Naive thymus-derived CD4-positive, alpha-beta T cell (primary cell): ENCODE measurements around the gene UNC5CL. TPM values are rescaled to one million over a fixed set of nuclear protein-coding genes. Genes with fewer than 3 reads are reported as not detected.
A peak's percentile ranks its signal among the peaks of the same experiment; 100 is the strongest.

Experiments used
- ATAC-seq: fragments of 150-1000 bp; cut with Tn5 transposase; 2 replicates; pipeline ENCODE4 v1.10.0; 2021; ENCODE audit warnings: mild to moderate bottlenecking, moderate library complexity
- CTCF ChIA-PET: fragments of 350-600 bp; sonication (Branson Sonifier 250); formaldehyde crosslinking; loops from one replicate; lab custom pipeline; 2021; ENCODE audit warnings: antibody characterized with exemption; lab: Charles Lee
- POLR2A ChIA-PET: fragments of 350-600 bp; sonication (Branson Sonifier 250); formaldehyde crosslinking; loops from one replicate; lab custom pipeline; 2021; ENCODE audit warnings: antibody characterized with exemption, inconsistent platforms; lab: Charles Lee
- DNase-seq, 9 donors: peaks; one replicate each; pipeline versions ENCODE4 v3.0.0 to v3.0.0-alpha.2; 2020 to 2022; ENCODE audit warnings: mixed read lengths in 1 of 9
- H3K27ac ChIP-seq: one replicate; pipeline ENCODE4 v1.7.0; 2013; ENCODE audit warnings: mild to moderate bottlenecking, low read depth, low read length, moderate library complexity
- H3K27me3 ChIP-seq, 2 donors: one replicate each; pipeline ENCODE4 v1.7.0; 2013; ENCODE audit warnings: low read length in 2 of 2, mild to moderate bottlenecking in 2 of 2, moderate library complexity in 2 of 2; ENCODE audit not compliant: control insufficient read depth in 2 of 2, insufficient read depth in 2 of 2
- H3K36me3 ChIP-seq, 3 experiments: 1 replicate in 2 of 3; 2 replicates in 1 of 3; pipeline ENCODE4 v1.7.0; 2013; ENCODE audit warnings: low read length in 3 of 3, mild to moderate bottlenecking in 3 of 3, moderate library complexity in 1 of 3; ENCODE audit not compliant: insufficient read depth in 3 of 3, control insufficient read depth in 2 of 3
- H3K4me1 ChIP-seq, 2 donors: one replicate each; pipeline ENCODE4 v1.7.0; 2013; ENCODE audit warnings: low read length in 2 of 2, mild to moderate bottlenecking in 2 of 2, moderate library complexity in 1 of 2; ENCODE audit not compliant: control insufficient read depth in 2 of 2, insufficient read depth in 2 of 2
- H3K4me3 ChIP-seq: 2 replicates; pipeline ENCODE4 v1.7.0; 2013; ENCODE audit warnings: mild to moderate bottlenecking, low read length
- H3K9me3 ChIP-seq, 3 experiments: 1 replicate in 2 of 3; 2 replicates in 1 of 3; pipeline ENCODE4 v1.7.0; 2013; ENCODE audit warnings: low read length in 3 of 3; ENCODE audit not compliant: control insufficient read depth in 2 of 3
- H3K27ac Mint-ChIP-seq, 9 donors: one replicate each; pipeline ENCODE4 v1.8.0; 2020 to 2022; ENCODE audit warnings: mixed read lengths in 9 of 9, mild to moderate bottlenecking in 8 of 9, moderate library complexity in 5 of 9, inconsistent platforms in 2 of 9
- H3K27me3 Mint-ChIP-seq, 5 donors: one replicate each; pipeline ENCODE4 v1.8.0; 2021 to 2022; ENCODE audit warnings: mixed read lengths in 5 of 5, mild to moderate bottlenecking in 1 of 5
- H3K36me3 Mint-ChIP-seq, 5 donors: one replicate each; pipeline ENCODE4 v1.8.0; 2020 to 2022; ENCODE audit warnings: mixed read lengths in 5 of 5, mild to moderate bottlenecking in 3 of 5, inconsistent platforms in 1 of 5
- H3K4me1 Mint-ChIP-seq, 7 donors: one replicate each; pipeline ENCODE4 v1.8.0; 2020 to 2022; ENCODE audit warnings: mixed read lengths in 7 of 7, mild to moderate bottlenecking in 3 of 7, inconsistent platforms in 1 of 7
- H3K4me3 Mint-ChIP-seq, 10 donors: one replicate each; pipeline ENCODE4 v1.8.0; 2020 to 2022; ENCODE audit warnings: mild to moderate bottlenecking in 10 of 10, mixed read lengths in 10 of 10, moderate library complexity in 6 of 10, inconsistent platforms in 2 of 10
- H3K9me3 Mint-ChIP-seq, 11 donors: one replicate each; pipeline ENCODE4 v1.8.0; 2020 to 2022; ENCODE audit warnings: mixed read lengths in 11 of 11, mild to moderate bottlenecking in 4 of 11, inconsistent platforms in 1 of 11, moderate library complexity in 1 of 11
- intact Hi-C, 2 donors: fragments of 100-400 bp; cut with micrococcal nuclease; formaldehyde crosslinking; loops; one replicate each; pipeline ENCODE4 v1.15.1; 2023
- polyA plus RNA-seq, 2 donors: library from polyadenylated mRNA; unstranded; fragments of 300-500 nt; fragmentation: Illumina TruSeq; gene quantifications; one replicate each; pipeline ENCODE4 v1.2.3, GENCODE V29; 2021
- total RNA-seq, 6 experiments: library from RNA in 5 of 6; stranded (reverse) in 5 of 6; gene quantifications; 1 replicate in 5 of 6; 2 replicates in 1 of 6; pipeline ENCODE4 v1.2.3 and lab custom pipeline; 2021 to 2026

Gene UNC5CL
- total and polyA plus RNA-seq, 7 experiments from 2014 or later: 0.24 to 7.2 (median 3.5) TPM

GRCh38 chr6:41045664-41046063, 6.6 kb upstream of the UNC5CL start:
- Mint-ChIP-seq H3K9me3 (peaks cover 0 to 2% (median 0%) of the 10 kb centered on the region in 11 donors), H3K4me3 (no peak overlapping the region), H3K36me3 (peaks cover 0 to 20% (median 7%) of the 10 kb centered on the region in 5 donors), H3K27ac (no peak overlapping the region), H3K4me1 (peaks cover 0 to 8% (median 0%) of the 10 kb centered on the region in 7 donors), H3K27me3 (no peaks in the 10 kb centered on the region)
- ChIA-PET CTCF (interaction anchor here (1.3 kb wide), 1 partner anchor 9 kb away, joined by 3 read pairs; no protein-coding TSS in a partner anchor), POLR2A (interaction anchor here (1.5 kb wide), 1 partner anchor 10 kb away, joined by 3 read pairs; no protein-coding TSS in a partner anchor)
- Histone ChIP-seq H3K27ac (no peak overlapping the region), H3K9me3 (no peaks in the 10 kb centered on the region), H3K4me1 (no peaks in the 10 kb centered on the region), H3K4me3 (no peak overlapping the region), H3K36me3 (peaks cover 0 to 7% (median 3%) of the 10 kb centered on the region in 3 experiments), H3K27me3 (no peaks in the 10 kb centered on the region)
- intact Hi-C loops: no loop called here
- ATAC-seq (no peak), DNase-seq (no peak)

GRCh38 chr6:41043151-41043550, 4.1 kb upstream of the UNC5CL start:
- POLR2A ChIA-PET: no interaction called here
- DNase-seq: no peak

GRCh38 chr6:41042226-41043055, 3.4 kb upstream of the UNC5CL start, which contains the start of gene TSPO2:
TSPO2 (plus strand) TSS chr6:41042467; CDS start chr6:41042986, 519 bp downstream.
- H3K4me1 ChIP-seq: no peaks in the 10 kb centered on the region
- Mint-ChIP-seq H3K27me3 (no peaks in the 10 kb centered on the region), H3K36me3 (peaks cover 0 to 15% (median 0%) of the 10 kb centered on the region in 5 donors), H3K4me1 (peaks cover 0 to 20% (median 0%) of the 10 kb centered on the region in 7 donors), H3K9me3 (no peaks in the 10 kb centered on the region), H3K27ac (peak within 1 kb of the TSS in 1 of 9 donors; percentile 16), H3K4me3 (no peak within 1 kb of the TSS)
- no peak within 1 kb of the TSS for H3K4me3 ChIP-seq
- DNase-seq (no peak), ATAC-seq (no peak)
- H3K27ac ChIP-seq: no peak within 1 kb of the TSS
- intact Hi-C loops: no loop called here
- H3K27me3 ChIP-seq: no peaks in the 10 kb centered on the region
- ChIA-PET POLR2A (no interaction called here), CTCF (interaction anchor here (1.2 kb wide), 1 partner anchor 24 kb away, joined by 4 read pairs; no protein-coding TSS in a partner anchor)
- no peaks in the 10 kb centered on the region for H3K9me3 ChIP-seq
- H3K36me3 ChIP-seq: peaks cover 0 to 7% (median 0%) of the 10 kb centered on the region in 3 experiments

More at GRCh38 chr6:41043151-41043550, 4.1 kb upstream of the UNC5CL start:
- intact Hi-C loops: no loop called here
- Histone ChIP-seq H3K27ac (no peak overlapping the region), H3K27me3 (no peaks in the 10 kb centered on the region), H3K4me3 (no peak overlapping the region), H3K36me3 (peaks cover 0 to 7% (median under 1%) of the 10 kb centered on the region in 3 experiments), H3K4me1 (no peaks in the 10 kb centered on the region), H3K9me3 (no peaks in the 10 kb centered on the region)
- no peak for ATAC-seq
- H3K27ac Mint-ChIP-seq: peak overlapping the region in 1 of 9 donors; percentile 16
- no peaks in the 10 kb centered on the region for H3K27me3 Mint-ChIP-seq
- CTCF ChIA-PET: interaction anchor here (1.2 kb wide), 1 partner anchor 23 kb away, joined by 4 read pairs; no protein-coding TSS in a partner anchor
- H3K4me1 Mint-ChIP-seq: peaks cover 0 to 22% (median 0%) of the 10 kb centered on the region in 7 donors
- no peak overlapping the region for H3K4me3 Mint-ChIP-seq
- H3K9me3 Mint-ChIP-seq: no peaks in the 10 kb centered on the region
- peaks cover 0 to 15% (median 4%) of the 10 kb centered on the region in 5 donors for H3K36me3 Mint-ChIP-seq

GRCh38 chr6:41040940-41041536, 2.0 kb upstream of the UNC5CL start:
- Histone ChIP-seq H3K27ac (no peak overlapping the region), H3K4me3 (no peak overlapping the region), H3K4me1 (no peaks in the 10 kb centered on the region), H3K9me3 (no peaks in the 10 kb centered on the region), H3K36me3 (peaks cover 0 to 7% (median 0%) of the 10 kb centered on the region in 3 experiments), H3K27me3 (no peaks in the 10 kb centered on the region)
- peaks cover 0 to 8% (median 0%) of the 10 kb centered on the region in 5 donors for H3K36me3 Mint-ChIP-seq
- H3K27me3 Mint-ChIP-seq: no peaks in the 10 kb centered on the region
- H3K4me1 Mint-ChIP-seq: peaks cover 0 to 20% (median 0%) of the 10 kb centered on the region in 7 donors
- CTCF ChIA-PET: interaction anchor here (0.6 to 3.9 kb wide), 4 partner anchors 13 to 27 kb away, joined by 3 to 29 read pairs (median 6); no protein-coding TSS in a partner anchor
- DNase-seq (no peak), ATAC-seq (no peak)
- POLR2A ChIA-PET: no interaction called here
- no peaks in the 10 kb centered on the region for H3K9me3 Mint-ChIP-seq
- H3K27ac Mint-ChIP-seq: no peak overlapping the region
- H3K4me3 Mint-ChIP-seq: no peak overlapping the region
- intact Hi-C loops: no loop called here

- Histone ChIP-seq H3K4me3 (no peak overlapping the region), H3K27me3 (no peaks in the 10 kb centered on the region), H3K27ac (no peak overlapping the region), H3K36me3 (peaks cover 0 to 7% (median 0%) of the 10 kb centered on the region in 3 experiments), H3K4me1 (no peaks in the 10 kb centered on the region), H3K9me3 (no peaks in the 10 kb centered on the region)
- DNase-seq (peak in 1 of 9 donors; percentile 28), ATAC-seq (no peak)
- Mint-ChIP-seq H3K27ac (peak overlapping the region in 2 of 9 donors; percentile 36 to 67), H3K9me3 (no peaks in the 10 kb centered on the region), H3K27me3 (no peaks in the 10 kb centered on the region), H3K4me1 (peaks cover 0 to 20% (median 0%) of the 10 kb centered on the region in 7 donors), H3K4me3 (peak overlapping the region in 1 of 10 donors; percentile 18), H3K36me3 (peaks cover 0 to 8% (median 0%) of the 10 kb centered on the region in 5 donors)
- intact Hi-C loops: no loop called here
- ChIA-PET POLR2A (no interaction called here), CTCF (interaction anchor here (0.6 to 3.9 kb wide), 6 partner anchors 12 to 142 kb away, joined by 3 to 29 read pairs (median 5); no protein-coding TSS in a partner anchor)
Observed at GRCh38 chr6:41040101-41040939, 1.3 kb upstream of the UNC5CL start.
